Thymus (tissue), 11 donors: ENCODE measurements around the gene SSH2. TPM values are rescaled to one million over a fixed set of nuclear protein-coding genes. Genes with fewer than 3 reads are reported as not detected.

Experiments used
- DNase-seq, 9 donors: peaks; one replicate each; pipeline ENCODE4 v3.0.0-alpha.2; 2013; ENCODE audit warnings: low spot score in 9 of 9, low read depth in 6 of 9, missing footprints in 1 of 9
- H3K27ac ChIP-seq, 2 donors: one replicate each; pipeline ENCODE4 v1.5.1; 2013; ENCODE audit warnings: control low read depth in 1 of 2, low read depth in 1 of 2, low read length in 1 of 2, mild to moderate bottlenecking in 1 of 2, moderate library complexity in 1 of 2
- H3K27me3 ChIP-seq, 2 donors: one replicate each; pipeline ENCODE4 v1.5.1; 2013; ENCODE audit warnings: low read length in 1 of 2; ENCODE audit not compliant: control insufficient read depth in 2 of 2, insufficient read depth in 1 of 2
- H3K36me3 ChIP-seq, 2 donors: one replicate each; pipeline ENCODE4 v1.5.1; 2013; ENCODE audit warnings: low read length in 1 of 2, mild to moderate bottlenecking in 1 of 2, moderate library complexity in 1 of 2; ENCODE audit not compliant: control insufficient read depth in 2 of 2, insufficient read depth in 2 of 2
- H3K4me1 ChIP-seq, 2 donors: one replicate each; pipeline ENCODE4 v1.5.1; 2013; ENCODE audit warnings: low read length in 2 of 2; ENCODE audit not compliant: control insufficient read depth in 2 of 2, insufficient read depth in 2 of 2
- H3K4me3 ChIP-seq, 2 donors: one replicate each; pipeline ENCODE4 v1.5.1; 2013; ENCODE audit warnings: low read length in 2 of 2, control low read depth in 1 of 2, mild to moderate bottlenecking in 1 of 2
- H3K9me3 ChIP-seq, 2 donors: one replicate each; pipeline ENCODE4 v1.5.1; 2013; ENCODE audit warnings: low read length in 1 of 2, mild to moderate bottlenecking in 1 of 2; ENCODE audit not compliant: control insufficient read depth in 2 of 2, insufficient read depth in 1 of 2
- WGBS: extraction: QIAGEN DNeasy Blood & Tissue Kit; methylation state at CpG from one replicate; pipeline ENCODE4 v1.1.7; 2013; 5-methylcytosine and 5-hydroxymethylcytosine counted together
- polyA plus RNA-seq: library from polyadenylated mRNA; stranded (reverse); fragments of 200-250 nt; gene quantifications from one replicate; pipeline ENCODE4 v1.2.3, GENCODE V29; 2013
- total RNA-seq: library from RNA; stranded (reverse); fragments of 120-200 nt; gene quantifications from one replicate; pipeline ENCODE4 v1.2.4, GENCODE V29; 2013
- donor health status: healthy.

SSH2 gene
- total and polyA plus RNA-seq, 2 donors = 25.4 to 28.5 TPM

DNA sequence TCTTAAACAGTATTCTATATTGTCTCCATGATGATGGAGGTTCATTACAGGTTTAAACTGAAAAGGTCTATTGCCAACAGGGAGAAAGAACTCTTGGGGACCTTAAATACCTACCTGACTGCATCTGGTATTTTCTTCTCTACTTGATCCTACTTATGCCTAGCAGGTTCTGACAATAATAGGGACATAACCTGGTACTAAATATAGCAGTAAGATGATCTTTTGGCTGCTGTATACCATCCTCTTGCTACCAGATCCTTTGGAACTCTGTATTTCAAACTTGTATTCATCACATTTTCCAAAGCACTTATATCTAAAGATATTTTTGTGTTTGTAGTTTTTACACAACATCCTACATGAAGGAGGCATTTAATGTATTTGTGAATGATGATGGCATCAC lies 160.8 kb downstream of the SSH2 start:
- Histone ChIP-seq H3K27ac (no peak overlapping the region), H3K4me1 (no peaks in the 10 kb centered on the region), H3K4me3 (no peak overlapping the region), H3K27me3 (no peaks in the 10 kb centered on the region), H3K36me3 (peaks cover 3 to 4% of the 10 kb centered on the region in 2 donors), H3K9me3 (no peaks in the 10 kb centered on the region)
- DNase-seq = no peak

DNA sequence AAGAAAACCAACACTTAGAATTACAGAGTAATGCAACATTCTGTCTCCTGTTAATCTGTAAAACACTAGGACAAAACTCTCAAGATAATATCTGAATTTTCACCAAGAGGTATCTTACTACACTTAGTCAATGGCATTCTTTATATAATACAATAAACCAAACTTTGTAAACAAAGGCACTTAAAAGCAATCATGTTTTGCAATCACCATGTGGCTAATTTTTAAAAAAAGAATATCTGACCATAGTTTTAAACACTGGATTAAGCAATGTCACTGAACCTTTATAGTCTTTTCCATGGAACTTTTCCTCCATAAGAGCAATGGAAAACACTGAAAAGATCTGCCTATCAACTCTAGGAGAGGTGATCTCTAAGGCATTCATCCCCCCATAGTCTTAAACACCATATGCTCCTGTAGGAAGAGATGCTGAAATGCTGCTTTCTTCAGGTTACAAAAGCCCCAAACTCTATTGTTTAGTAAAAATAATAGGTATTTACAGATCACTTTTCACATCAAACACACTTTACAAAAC lies 163.2 kb downstream of the SSH2 start:
- no peak for DNase-seq
- Histone ChIP-seq H3K9me3 (no peaks in the 10 kb centered on the region), H3K36me3 (no peaks in the 10 kb centered on the region)

DNA sequence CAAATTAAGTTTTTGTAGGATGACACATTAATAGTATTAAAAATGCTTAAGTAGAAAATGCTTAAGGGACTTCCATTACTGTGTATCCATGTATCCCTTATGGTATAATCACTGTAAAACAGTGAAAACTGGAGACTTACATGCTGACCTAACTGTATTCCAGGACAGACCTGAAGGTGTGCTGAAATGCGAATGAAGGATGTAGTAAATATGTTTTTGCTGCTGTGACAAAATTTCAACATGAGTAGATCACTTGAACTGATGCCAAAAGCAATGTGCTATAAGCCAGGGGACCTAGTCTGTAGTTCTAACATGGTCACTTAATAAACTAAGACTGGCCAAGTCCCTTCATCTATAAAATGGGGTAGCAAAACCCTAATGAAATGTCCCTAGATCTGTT lies 165.3 kb downstream of the SSH2 start:
- Histone ChIP-seq H3K27ac (no peak overlapping the region), H3K4me3 (no peak overlapping the region), H3K27me3 (no peaks in the 10 kb centered on the region), H3K36me3 (no peaks in the 10 kb centered on the region), H3K9me3 (no peaks in the 10 kb centered on the region), H3K4me1 (peaks cover 2 to 12% of the 10 kb centered on the region in 2 donors)
- DNase-seq = no peak
- WGBS = 94% methylated on average over 1 of the region's 1 CpG

More for the DNA sequence above, 163.2 kb downstream of the SSH2 start:
- Histone ChIP-seq H3K4me3 (no peak overlapping the region), H3K27ac (no peak overlapping the region), H3K4me1 (peaks cover 0 to 8% of the 10 kb centered on the region in 2 donors), H3K27me3 (no peaks in the 10 kb centered on the region)

DNA sequence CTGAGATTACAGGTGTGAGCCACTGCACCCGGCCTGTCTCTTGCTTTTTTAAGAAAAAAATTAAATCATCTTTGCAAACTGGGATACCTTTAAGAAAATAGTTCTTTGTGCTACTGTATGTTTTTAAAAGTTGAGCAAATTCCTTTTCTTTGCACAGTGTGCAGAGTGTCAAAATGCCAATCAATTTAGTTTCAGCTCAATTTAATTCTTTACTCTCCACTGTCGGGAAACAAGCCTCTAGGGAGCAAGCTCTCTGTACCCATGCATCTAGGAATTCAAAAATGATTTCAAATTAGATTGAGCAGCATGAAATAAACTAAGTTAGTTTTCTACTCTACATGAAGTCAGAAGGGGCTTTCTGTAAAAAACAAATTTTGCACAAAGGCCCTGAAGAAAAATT lies 165.8 kb downstream of the SSH2 start:
- DNase-seq = no peak
- H3K4me3 ChIP-seq = no peak overlapping the region
- no peak overlapping the region for H3K27ac ChIP-seq
- H3K4me1 ChIP-seq = peaks cover 2 to 12% of the 10 kb centered on the region in 2 donors
- H3K27me3 ChIP-seq = no peaks in the 10 kb centered on the region
- no peaks in the 10 kb centered on the region for H3K36me3 ChIP-seq
- 95% methylated on average over 2 of the region's 2 CpGs for WGBS
- H3K9me3 ChIP-seq = no peaks in the 10 kb centered on the region

DNA sequence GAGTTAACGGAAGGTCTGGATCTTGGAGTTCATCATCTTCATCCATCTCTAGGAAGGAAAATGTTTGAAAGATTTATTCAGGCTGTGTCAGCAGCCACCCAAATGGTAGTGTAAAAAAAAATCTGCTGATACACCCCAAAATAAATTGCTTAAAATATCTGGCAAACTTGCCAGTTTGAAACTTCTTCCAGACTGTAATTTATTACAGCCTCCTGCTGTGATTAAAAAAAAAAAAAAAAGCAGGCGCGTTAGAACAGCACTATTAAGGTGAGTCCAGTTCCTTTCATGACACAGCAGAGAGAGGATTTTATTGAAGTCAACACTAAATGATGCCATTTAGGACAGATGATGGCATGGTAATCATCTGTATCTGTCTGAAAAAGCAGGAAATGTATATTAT lies 166.8 kb downstream of the SSH2 start:
- no peak overlapping the region for H3K4me3 ChIP-seq
- H3K27me3 ChIP-seq = no peaks in the 10 kb centered on the region
- H3K36me3 ChIP-seq = no peaks in the 10 kb centered on the region
- H3K27ac ChIP-seq = no peak overlapping the region
- H3K4me1 ChIP-seq = peaks cover 7 to 19% of the 10 kb centered on the region in 2 donors
- no peaks in the 10 kb centered on the region for H3K9me3 ChIP-seq
- DNase-seq = no peak
- 91% methylated on average over 3 of the region's 3 CpGs for WGBS

DNA sequence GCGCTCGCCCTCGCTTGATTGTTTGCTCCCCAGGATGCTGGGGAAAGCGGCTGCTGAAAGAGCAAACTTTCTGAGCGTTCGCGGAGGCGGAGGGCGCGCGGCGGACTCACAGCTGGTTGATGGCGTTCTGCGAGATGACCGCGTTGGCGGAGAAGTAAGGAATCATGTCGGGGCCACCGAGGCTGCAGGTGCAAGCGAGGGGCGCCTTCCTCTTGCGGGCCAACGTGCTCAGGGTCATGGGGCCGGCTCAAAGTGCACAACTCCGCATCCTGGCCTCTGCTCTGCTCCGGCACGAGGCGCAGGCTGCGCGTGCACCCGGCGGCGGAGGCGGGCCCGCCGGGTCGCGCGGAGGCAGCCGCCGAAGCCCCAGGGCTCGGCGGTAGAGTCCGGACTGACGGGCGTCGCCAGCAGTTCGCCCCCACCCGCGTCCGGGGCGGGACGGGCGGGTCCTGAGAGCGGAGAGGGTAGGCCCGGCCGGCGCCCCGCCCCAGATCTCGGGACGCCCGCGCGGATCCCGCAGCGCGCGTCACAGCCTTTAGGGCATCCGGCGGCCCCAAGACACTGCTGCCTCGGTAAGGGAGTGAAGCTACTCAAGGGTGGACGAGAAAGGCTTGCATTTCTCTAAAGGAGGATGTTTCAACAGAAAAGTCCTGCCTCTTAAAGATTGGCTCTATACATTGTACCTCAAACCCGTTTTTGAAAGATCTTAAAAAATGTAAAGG lies 168.8 kb downstream of the SSH2 start:
- DNase-seq = peak; percentile 51 to 92 (median 77)
- no peaks in the 10 kb centered on the region for H3K27me3 ChIP-seq
- H3K4me3 ChIP-seq = peak overlapping the region; percentile 71 to 84
- no peaks in the 10 kb centered on the region for H3K9me3 ChIP-seq
- H3K27ac ChIP-seq = peak overlapping the region; percentile 96 to 97
- H3K36me3 ChIP-seq = peaks cover 5 to 8% of the 10 kb centered on the region in 2 donors
- peaks cover 10 to 36% of the 10 kb centered on the region in 2 donors for H3K4me1 ChIP-seq
- under 1% methylated on average over 73 of the region's 73 CpGs for WGBS

DNA sequence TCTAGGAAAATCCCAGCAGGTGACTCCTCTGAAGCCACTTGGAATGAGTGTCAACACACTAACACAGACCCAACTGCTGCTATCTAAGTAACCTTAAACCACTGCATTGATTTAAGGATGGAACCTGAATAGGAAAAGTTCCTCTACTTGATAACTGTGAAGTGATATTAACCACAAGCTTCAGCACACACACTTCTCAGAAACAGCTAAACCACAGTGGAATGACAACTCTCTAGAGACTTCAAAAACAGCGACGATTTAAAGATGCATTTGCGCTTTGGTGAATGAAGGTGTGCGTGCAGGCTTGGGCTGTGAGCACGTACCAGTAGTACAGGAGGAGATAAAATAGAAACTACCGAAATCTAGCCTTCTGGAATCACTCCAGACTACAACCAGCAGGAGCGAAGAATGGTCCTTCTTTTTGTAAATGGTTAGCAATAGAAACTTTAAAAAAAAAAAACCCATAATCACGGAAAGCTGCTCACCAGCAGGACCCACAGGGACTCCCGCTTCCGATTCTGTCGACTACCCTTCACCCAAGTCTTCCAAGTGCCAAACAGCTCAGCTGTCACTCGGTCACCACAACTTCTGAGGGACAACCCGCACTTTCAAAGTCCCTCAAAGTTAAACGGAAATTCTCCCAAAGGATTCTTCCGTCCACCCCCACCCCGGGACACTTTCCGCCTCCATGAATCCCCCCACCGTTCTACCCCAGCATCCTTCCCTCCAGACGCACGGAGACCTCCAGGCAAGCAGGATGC lies 169.6 kb downstream of the SSH2 start:
- Histone ChIP-seq H3K36me3 (peaks cover 5 to 8% of the 10 kb centered on the region in 2 donors), H3K4me3 (peak overlapping the region; percentile 71 to 84), H3K9me3 (no peaks in the 10 kb centered on the region), H3K27me3 (no peaks in the 10 kb centered on the region), H3K4me1 (peaks cover 10 to 36% of the 10 kb centered on the region in 2 donors), H3K27ac (peak overlapping the region; percentile 96 to 97)
- WGBS = under 1% methylated on average over 20 of the region's 20 CpGs
- DNase-seq = peak; percentile 54 to 92 (median 78)

DNA sequence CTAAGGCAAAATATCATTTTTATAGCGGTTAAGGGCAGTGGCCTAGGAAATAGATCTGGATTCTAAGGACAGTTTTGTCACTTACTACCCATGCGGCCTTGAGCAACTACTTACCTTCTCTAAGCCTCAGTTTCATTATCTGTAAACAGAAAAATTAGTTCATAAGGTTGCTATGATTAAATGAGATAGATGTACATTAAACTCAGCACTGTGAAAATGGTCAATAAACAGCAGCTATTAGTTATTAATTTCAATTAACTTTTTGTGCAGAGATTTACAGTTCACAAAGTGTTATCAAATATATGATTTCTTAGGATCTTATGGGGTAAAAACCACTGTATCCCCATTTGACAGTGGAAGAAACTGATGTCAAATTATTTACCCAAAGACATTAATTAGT lies 171.8 kb downstream of the SSH2 start:
- peak overlapping the region in 1 of 2 donors; percentile 3 for H3K4me3 ChIP-seq
- WGBS = 83% methylated on average over 2 of the region's 2 CpGs
- DNase-seq = no peak
- no peaks in the 10 kb centered on the region for H3K27me3 ChIP-seq
- H3K9me3 ChIP-seq = no peaks in the 10 kb centered on the region
- peaks cover 12 to 16% of the 10 kb centered on the region in 2 donors for H3K36me3 ChIP-seq
- H3K4me1 ChIP-seq = peaks cover 10 to 36% of the 10 kb centered on the region in 2 donors
- peak overlapping the region in 1 of 2 donors; percentile 56 for H3K27ac ChIP-seq

DNA sequence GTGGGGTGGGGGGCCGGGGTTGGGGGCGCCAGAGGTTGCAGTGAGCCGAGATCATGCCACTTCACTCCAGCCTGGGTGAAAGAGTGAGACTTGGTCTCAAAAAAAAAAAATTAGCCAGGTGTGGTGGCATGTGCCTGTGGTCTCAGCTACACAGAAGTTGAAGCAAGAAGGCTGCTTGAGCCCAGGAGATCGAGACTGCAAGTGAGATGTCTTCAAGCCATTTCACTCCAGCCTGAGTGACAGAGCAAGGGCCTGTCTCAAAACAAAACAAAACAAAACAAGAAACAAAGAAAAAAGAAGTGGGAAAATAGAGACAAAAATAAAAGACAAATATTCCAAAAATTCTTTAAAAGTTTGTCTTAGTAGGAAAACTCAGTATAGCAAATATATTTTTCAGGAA lies 172.2 kb downstream of the SSH2 start:
- Histone ChIP-seq H3K4me1 (peaks cover 10 to 36% of the 10 kb centered on the region in 2 donors), H3K4me3 (peak overlapping the region in 1 of 2 donors; percentile 3)

More for the DNA sequence above, 172.2 kb downstream of the SSH2 start:
- Histone ChIP-seq H3K27ac (peak overlapping the region in 1 of 2 donors; percentile 56), H3K9me3 (no peaks in the 10 kb centered on the region), H3K27me3 (no peaks in the 10 kb centered on the region), H3K36me3 (peaks cover 15 to 21% of the 10 kb centered on the region in 2 donors)
- WGBS = 4% methylated on average over 4 of the region's 4 CpGs
- DNase-seq = peak in 4 of 9 donors; percentile 37 to 79 (median 48)
